Dedifferentiated amniotic fluid mesenchymal stem cell (primary cell): ENCODE measurements around the gene MOCOS.
"Not testable (repeated sequence)": the region's sequence is repeated elsewhere in the genome, so short reads cannot be mapped to it uniquely, and the experiment has no call there.

Experiments used
- DNase-seq: peaks from one replicate; pipeline ENCODE4 v3.0.0-alpha.2; 2016; ENCODE audit errors: extremely low spot score

MOCOS gene

GRCh38 chr18:36200354-36200771, 13.1 kb downstream of the MOCOS start:
- DNase-seq: no peak

GRCh38 chr18:36201765-36202164, 14.5 kb downstream of the MOCOS start:
- no peak for DNase-seq

GRCh38 chr18:36203360-36203895, 16.1 kb downstream of the MOCOS start:
- DNase-seq: no peak

- DNase-seq: no peak
These were observed 17.9 kb downstream of the MOCOS start for GRCh38 chr18:36205166-36205565.

GRCh38 chr18:36207303-36207702, 20.0 kb downstream of the MOCOS start:
- DNase-seq: no peak

GRCh38 chr18:36207969-36208368, 20.7 kb downstream of the MOCOS start:
- DNase-seq: not testable (repeated sequence)

- no peak for DNase-seq
These were observed 24.3 kb downstream of the MOCOS start for GRCh38 chr18:36211612-36212065.

GRCh38 chr18:36212301-36213171, 25.2 kb downstream of the MOCOS start:
- DNase-seq: no peak

GRCh38 chr18:36214811-36215210, 27.5 kb downstream of the MOCOS start:
- DNase-seq: no peak

GRCh38 chr18:36215577-36215976, 28.3 kb downstream of the MOCOS start:
- no peak for DNase-seq

GRCh38 chr18:36217348-36217747, 30.1 kb downstream of the MOCOS start:
- DNase-seq: no peak

GRCh38 chr18:36229188-36229587, 41.9 kb downstream of the MOCOS start:
- DNase-seq: no peak

- DNase-seq: not testable (repeated sequence)
These were observed 53.2 kb downstream of the MOCOS start for GRCh38 chr18:36240510-36240909.

GRCh38 chr18:36241831-36242230, 54.5 kb downstream of the MOCOS start:
- DNase-seq: no peak

- peak; percentile 39 for DNase-seq
These were observed 59.7 kb downstream of the MOCOS start for GRCh38 chr18:36247036-36247435.

- DNase-seq: no peak
These were observed 62.1 kb downstream of the MOCOS start for GRCh38 chr18:36249392-36249791.

- no peak for DNase-seq
These were observed 63.5 kb downstream of the MOCOS start for GRCh38 chr18:36250827-36251226.

GRCh38 chr18:36255072-36255698, 67.9 kb downstream of the MOCOS start:
- no peak for DNase-seq

- no peak for DNase-seq
These were observed 68.8 kb downstream of the MOCOS start for GRCh38 chr18:36256094-36256493.

- no peak for DNase-seq
These were observed 75.7 kb downstream of the MOCOS start for GRCh38 chr18:36262971-36263370.

- DNase-seq: no peak
These were observed 77.0 kb downstream of the MOCOS start for GRCh38 chr18:36264283-36264682.

GRCh38 chr18:36265015-36265414, 77.7 kb downstream of the MOCOS start:
- DNase-seq: no peak

- no peak for DNase-seq
These were observed 81.9 kb downstream of the MOCOS start for GRCh38 chr18:36269157-36269556.
